ENCODE measurements around the gene TPRG1. TPM values are rescaled to one million over a fixed set of nuclear protein-coding genes. Genes with fewer than 3 reads are reported as not detected.

TPRG1 gene
- total and polyA plus RNA-seq, 2 donors (not counting 1 experiment from before 2014, with no cell fraction given), result 0.47 to 0.99 TPM

- H2AFZ ChIP-seq (ENCODE audit: low read length), result no peak overlapping the region
- no peaks in the 10 kb centered on the region for H4K20me1 ChIP-seq (ENCODE audit: control insufficient read depth, extremely low read depth, insufficient read depth, low read length)
- no peak overlapping the region for H3K27ac ChIP-seq (ENCODE audit: insufficient read depth, low read length)
- no peak overlapping the region for H3K9ac ChIP-seq (ENCODE audit: insufficient read depth, low read length)
- DNase-seq (ENCODE audit: low read depth in 2 of 2), result no peak
- no peak overlapping the region for H3K4me2 ChIP-seq (ENCODE audit: extremely low read depth, insufficient read depth, low read length)
- no peaks in the 10 kb centered on the region for H3K36me3 ChIP-seq (ENCODE audit: control insufficient read depth, insufficient read depth, low read length)
- no peaks in the 10 kb centered on the region for H3K27me3 ChIP-seq (ENCODE audit: control insufficient read depth, insufficient read depth, low read length)
- no peaks in the 10 kb centered on the region for H3K9me3 ChIP-seq (ENCODE audit: control insufficient read depth, insufficient read depth, low read depth, low read length)
- no peaks in the 10 kb centered on the region for H3K79me2 ChIP-seq (ENCODE audit: control insufficient read depth, insufficient read depth, low read length)
- H3K4me1 ChIP-seq (ENCODE audit: control insufficient read depth, extremely low read depth, insufficient read depth, low read length), result no peaks in the 10 kb centered on the region
- no peak for TF ChIP-seq EZH2 (IDR thresholded peaks at IDR 0.05; ENCODE audit: low read length, missing control alignments)
- TF ChIP-seq, protein P1, sequence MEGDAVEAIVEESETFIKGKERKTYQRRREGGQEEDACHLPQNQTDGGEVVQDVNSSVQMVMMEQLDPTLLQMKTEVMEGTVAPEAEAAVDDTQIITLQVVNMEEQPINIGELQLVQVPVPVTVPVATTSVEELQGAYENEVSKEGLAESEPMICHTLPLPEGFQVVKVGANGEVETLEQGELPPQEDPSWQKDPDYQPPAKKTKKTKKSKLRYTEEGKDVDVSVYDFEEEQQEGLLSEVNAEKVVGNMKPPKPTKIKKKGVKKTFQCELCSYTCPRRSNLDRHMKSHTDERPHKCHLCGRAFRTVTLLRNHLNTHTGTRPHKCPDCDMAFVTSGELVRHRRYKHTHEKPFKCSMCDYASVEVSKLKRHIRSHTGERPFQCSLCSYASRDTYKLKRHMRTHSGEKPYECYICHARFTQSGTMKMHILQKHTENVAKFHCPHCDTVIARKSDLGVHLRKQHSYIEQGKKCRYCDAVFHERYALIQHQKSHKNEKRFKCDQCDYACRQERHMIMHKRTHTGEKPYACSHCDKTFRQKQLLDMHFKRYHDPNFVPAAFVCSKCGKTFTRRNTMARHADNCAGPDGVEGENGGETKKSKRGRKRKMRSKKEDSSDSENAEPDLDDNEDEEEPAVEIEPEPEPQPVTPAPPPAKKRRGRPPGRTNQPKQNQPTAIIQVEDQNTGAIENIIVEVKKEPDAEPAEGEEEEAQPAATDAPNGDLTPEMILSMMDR (conservative IDR thresholded peaks at IDR 0.05 in 1 of 2, IDR thresholded peaks at IDR 0.05 in 1 of 2; ENCODE audit: low read depth in 1 of 2, low read length in 2 of 2), result no peak
- no peak overlapping the region for H3K4me3 ChIP-seq (replicated peaks in 1 of 4; ENCODE audit: control extremely low read depth in 1 of 4, insufficient read depth in 1 of 4, low read depth in 3 of 4, low read length in 4 of 4)
Measured at GRCh38 chr3:189238071-189238470, 66.3 kb downstream of the TPRG1 start.

DNA sequence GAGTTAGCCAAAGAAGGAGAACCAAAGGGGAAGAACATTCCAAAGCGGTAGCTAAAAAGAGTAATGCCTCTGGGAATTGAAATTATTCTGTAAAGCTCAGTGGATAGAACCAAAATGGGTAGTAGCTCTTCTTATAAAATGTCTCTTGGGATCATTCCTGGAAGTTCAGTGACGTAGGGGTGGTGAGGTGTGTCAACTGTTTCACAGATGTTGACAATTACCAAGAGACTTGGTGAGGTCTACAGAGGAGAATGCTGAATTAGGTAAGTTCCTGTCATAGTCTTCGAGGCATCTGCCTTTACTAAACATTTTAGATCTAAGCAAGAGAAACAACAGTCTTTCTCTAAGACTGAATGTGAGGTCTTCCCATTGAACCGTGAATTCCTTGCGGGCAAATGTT lies 67.8 kb downstream of the TPRG1 start:
- no peak overlapping the region for H3K4me3 ChIP-seq (replicated peaks in 1 of 4; ENCODE audit: control extremely low read depth in 1 of 4, insufficient read depth in 1 of 4, low read depth in 3 of 4, low read length in 4 of 4)
- no peak overlapping the region for H2AFZ ChIP-seq (ENCODE audit: low read length)
- no peak overlapping the region for H3K9ac ChIP-seq (ENCODE audit: insufficient read depth, low read length)
- TF ChIP-seq, protein P1 (conservative IDR thresholded peaks at IDR 0.05 in 1 of 2, IDR thresholded peaks at IDR 0.05 in 1 of 2; ENCODE audit: low read depth in 1 of 2, low read length in 2 of 2), result no peak
- no peak for TF ChIP-seq EZH2 (IDR thresholded peaks at IDR 0.05; ENCODE audit: low read length, missing control alignments)
- no peaks in the 10 kb centered on the region for H3K79me2 ChIP-seq (ENCODE audit: control insufficient read depth, insufficient read depth, low read length)
- no peaks in the 10 kb centered on the region for H3K27me3 ChIP-seq (ENCODE audit: control insufficient read depth, insufficient read depth, low read length)
- no peaks in the 10 kb centered on the region for H3K9me3 ChIP-seq (ENCODE audit: control insufficient read depth, insufficient read depth, low read depth, low read length)
- no peak overlapping the region for H3K27ac ChIP-seq (ENCODE audit: insufficient read depth, low read length)
- H4K20me1 ChIP-seq (ENCODE audit: control insufficient read depth, extremely low read depth, insufficient read depth, low read length), result no peaks in the 10 kb centered on the region
- H3K36me3 ChIP-seq (ENCODE audit: control insufficient read depth, insufficient read depth, low read length), result no peaks in the 10 kb centered on the region
- no peak for DNase-seq (ENCODE audit: low read depth in 2 of 2)
- no peaks in the 10 kb centered on the region for H3K4me1 ChIP-seq (ENCODE audit: control insufficient read depth, extremely low read depth, insufficient read depth, low read length)
- no peak overlapping the region for H3K4me2 ChIP-seq (ENCODE audit: extremely low read depth, insufficient read depth, low read length)

- Histone ChIP-seq H4K20me1 (ENCODE audit: control insufficient read depth, extremely low read depth, insufficient read depth, low read length) (no peaks in the 10 kb centered on the region), H2AFZ (ENCODE audit: low read length) (no peak overlapping the region), H3K27ac (ENCODE audit: insufficient read depth, low read length) (no peak overlapping the region), H3K9me3 (ENCODE audit: control insufficient read depth, insufficient read depth, low read depth, low read length) (no peaks in the 10 kb centered on the region), H3K4me3 (replicated peaks in 1 of 4; ENCODE audit: control extremely low read depth in 1 of 4, insufficient read depth in 1 of 4, low read depth in 3 of 4, low read length in 4 of 4) (no peak overlapping the region), H3K27me3 (ENCODE audit: control insufficient read depth, insufficient read depth, low read length) (no peaks in the 10 kb centered on the region), H3K79me2 (ENCODE audit: control insufficient read depth, insufficient read depth, low read length) (no peaks in the 10 kb centered on the region), H3K4me1 (ENCODE audit: control insufficient read depth, extremely low read depth, insufficient read depth, low read length) (no peaks in the 10 kb centered on the region), H3K9ac (ENCODE audit: insufficient read depth, low read length) (no peak overlapping the region), H3K36me3 (ENCODE audit: control insufficient read depth, insufficient read depth, low read length) (no peaks in the 10 kb centered on the region), H3K4me2 (ENCODE audit: extremely low read depth, insufficient read depth, low read length) (no peak overlapping the region)
- no peak for TF ChIP-seq EZH2 (IDR thresholded peaks at IDR 0.05; ENCODE audit: low read length, missing control alignments)
- TF ChIP-seq, protein P1 (conservative IDR thresholded peaks at IDR 0.05 in 1 of 2, IDR thresholded peaks at IDR 0.05 in 1 of 2; ENCODE audit: low read depth in 1 of 2, low read length in 2 of 2), result no peak
- no peak for DNase-seq (ENCODE audit: low read depth in 2 of 2)
Measured at GRCh38 chr3:189249987-189250386, 78.2 kb downstream of the TPRG1 start.

All from fibroblast of lung (primary cell).